MG63 (cell line): ENCODE measurements around the gene CACNA1C. TPM values are rescaled to one million over a fixed set of nuclear protein-coding genes. Genes with fewer than 3 reads are reported as not detected.

Source experiments
- DNase-seq: peaks from one replicate; pipeline ENCODE4 v3.0.0-alpha.2; 2020
- H3K27me3 ChIP-seq: fragments of 250-450 bp; sonication (Bioruptor Pico); 2 replicates; pipeline ENCODE4 v1.5.1; 2020; ENCODE audit warnings: mild to moderate bottlenecking, moderate library complexity
- H3K36me3 ChIP-seq: fragments of 250-450 bp; sonication (Bioruptor Pico); 2 replicates; pipeline ENCODE4 v1.5.1; 2020; ENCODE audit warnings: mild to moderate bottlenecking, moderate library complexity
- H3K4me3 ChIP-seq: fragments of 250-450 bp; sonication (Bioruptor Pico); 2 replicates; pipeline ENCODE4 v1.5.1; 2020; ENCODE audit warnings: mild to moderate bottlenecking, moderate library complexity
- H3K9me3 ChIP-seq: fragments of 250-450 bp; sonication (Bioruptor Pico); 2 replicates; pipeline ENCODE4 v1.5.1; 2020; ENCODE audit warnings: mild to moderate bottlenecking, moderate library complexity
- total RNA-seq: library from RNA; depleted of rRNA; stranded (reverse); fragments of >200 nt; shearing (Covaris generic); gene quantifications from 2 replicates; pipeline ENCODE4 v1.2.3, GENCODE V29; 2014; ENCODE audit warnings: low replicate concordance

CACNA1C gene
- total RNA-seq, 1 experiment from 2014 or later, result 1.4 TPM

GRCh38 chr12:2138871-2139308 lies 86.1 kb downstream of the CACNA1C start:
- Histone ChIP-seq H3K36me3 (no peaks in the 10 kb centered on the region), H3K4me3 (no peak overlapping the region), H3K27me3 (no peaks in the 10 kb centered on the region), H3K9me3 (no peaks in the 10 kb centered on the region)
- no peak for DNase-seq

GRCh38 chr12:2139651-2140050 lies 86.9 kb downstream of the CACNA1C start:
- Histone ChIP-seq H3K36me3 (no peaks in the 10 kb centered on the region), H3K4me3 (no peak overlapping the region), H3K9me3 (no peaks in the 10 kb centered on the region), H3K27me3 (no peaks in the 10 kb centered on the region)
- no peak for DNase-seq

GRCh38 chr12:2140858-2141519 lies 88.2 kb downstream of the CACNA1C start:
- no peak for DNase-seq
- Histone ChIP-seq H3K27me3 (no peaks in the 10 kb centered on the region), H3K4me3 (no peak overlapping the region), H3K36me3 (no peaks in the 10 kb centered on the region), H3K9me3 (no peaks in the 10 kb centered on the region)

DNA sequence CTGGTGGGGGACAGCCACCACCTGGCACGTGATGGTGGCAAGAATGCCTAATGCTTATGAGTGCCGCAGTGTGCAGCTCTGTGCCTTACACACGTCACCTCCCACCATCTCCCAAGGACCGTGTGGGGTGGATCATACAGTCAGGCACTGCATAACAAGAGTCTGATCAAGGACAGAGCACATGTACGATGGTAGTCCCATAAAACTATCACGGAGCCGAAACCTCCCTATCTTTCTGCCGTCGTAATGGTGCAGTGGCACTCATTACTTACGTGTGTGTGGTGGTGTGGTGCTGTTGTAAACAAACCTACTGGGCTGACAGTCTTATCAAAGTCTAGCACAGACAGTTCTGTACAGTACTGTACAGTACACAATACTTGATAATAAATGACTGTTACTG lies 89.3 kb downstream of the CACNA1C start:
- no peak for DNase-seq
- Histone ChIP-seq H3K4me3 (no peak overlapping the region), H3K36me3 (no peaks in the 10 kb centered on the region), H3K27me3 (no peaks in the 10 kb centered on the region), H3K9me3 (no peaks in the 10 kb centered on the region)

DNA sequence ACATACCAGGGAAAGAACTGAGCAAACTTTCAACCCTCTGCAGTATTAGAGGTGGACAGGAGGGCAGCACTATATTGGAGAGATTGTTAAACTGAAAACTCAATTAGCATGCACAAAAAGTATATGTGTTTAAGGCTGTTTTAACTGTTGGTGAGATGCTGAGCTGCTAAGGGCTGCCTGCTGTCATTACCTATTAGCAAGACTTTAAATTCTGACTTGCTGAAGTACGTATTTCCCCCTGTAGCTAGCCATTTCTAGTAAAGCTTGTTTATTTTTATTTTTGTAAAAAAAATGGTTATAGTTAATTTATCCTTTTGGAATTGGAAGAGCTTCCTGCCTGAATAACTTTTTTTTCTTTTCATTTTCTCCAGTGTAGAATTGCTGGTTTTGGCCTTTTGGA lies 92.2 kb downstream of the CACNA1C start:
- Histone ChIP-seq H3K36me3 (no peaks in the 10 kb centered on the region), H3K27me3 (no peaks in the 10 kb centered on the region), H3K9me3 (no peaks in the 10 kb centered on the region), H3K4me3 (no peak overlapping the region)
- no peak for DNase-seq

- DNase-seq, result no peak
- no peaks in the 10 kb centered on the region for H3K27me3 ChIP-seq
- H3K4me3 ChIP-seq, result no peak overlapping the region
Observed at GRCh38 chr12:2145433-2145998, 92.7 kb downstream of the CACNA1C start.

DNA sequence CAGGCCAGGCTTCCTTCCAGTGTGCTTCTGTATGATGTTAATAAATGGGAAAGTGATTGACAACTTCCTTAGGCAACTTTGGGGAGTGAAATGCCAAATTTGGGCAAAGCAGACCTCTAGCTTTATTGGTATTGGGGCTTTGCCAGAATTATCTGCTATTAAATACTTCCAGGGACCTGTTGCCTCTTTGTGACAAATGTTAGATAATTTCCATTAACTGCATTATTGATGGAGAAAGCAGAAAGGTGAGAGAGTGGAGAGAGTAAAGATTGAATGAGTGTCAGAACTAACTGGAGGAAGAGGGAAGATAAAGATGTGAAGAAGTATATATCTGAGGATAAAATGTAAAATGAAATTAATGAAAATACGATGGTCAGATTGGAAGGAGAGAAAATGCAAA lies 94.5 kb downstream of the CACNA1C start:
- Histone ChIP-seq H3K4me3 (no peak overlapping the region), H3K9me3 (no peaks in the 10 kb centered on the region), H3K27me3 (no peaks in the 10 kb centered on the region), H3K36me3 (no peaks in the 10 kb centered on the region; the same call in 1 of the 2 replicates)
- no peak for DNase-seq

More at GRCh38 chr12:2145433-2145998, 92.7 kb downstream of the CACNA1C start:
- no peaks in the 10 kb centered on the region; the same call in 1 of the 2 replicates for H3K36me3 ChIP-seq
- H3K9me3 ChIP-seq, result no peaks in the 10 kb centered on the region

GRCh38 chr12:2149091-2149490 lies 96.3 kb downstream of the CACNA1C start:
- Histone ChIP-seq H3K36me3 (no peaks in the 10 kb centered on the region; the same call in 1 of the 2 replicates), H3K9me3 (no peaks in the 10 kb centered on the region), H3K4me3 (no peak overlapping the region), H3K27me3 (no peaks in the 10 kb centered on the region)
- DNase-seq, result no peak

GRCh38 chr12:2150833-2151232 lies 98.0 kb downstream of the CACNA1C start:
- Histone ChIP-seq H3K9me3 (no peaks in the 10 kb centered on the region), H3K36me3 (no peaks in the 10 kb centered on the region; the same call in 1 of the 2 replicates), H3K27me3 (no peaks in the 10 kb centered on the region), H3K4me3 (no peak overlapping the region)
- no peak for DNase-seq

DNA sequence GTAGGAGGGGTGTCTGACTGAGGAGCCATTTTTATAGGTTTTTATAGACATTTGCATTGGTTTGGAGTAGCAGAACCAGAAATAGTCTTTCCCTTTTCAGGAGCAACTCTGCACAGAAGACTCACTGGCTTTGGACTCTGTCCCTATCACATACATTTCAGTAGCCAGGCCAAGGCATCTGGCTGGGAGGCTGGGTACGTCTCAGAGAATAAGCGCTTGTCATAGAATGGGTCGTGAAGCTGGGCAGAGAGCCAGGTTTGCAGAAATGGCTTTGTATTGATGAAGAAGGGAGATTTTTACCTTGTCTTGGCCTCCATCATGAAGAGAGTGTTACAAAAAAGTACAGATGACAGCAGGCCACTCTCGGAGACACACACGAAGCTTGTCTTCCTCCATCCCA lies 98.6 kb downstream of the CACNA1C start:
- Histone ChIP-seq H3K9me3 (no peaks in the 10 kb centered on the region), H3K36me3 (no peaks in the 10 kb centered on the region; the same call in 1 of the 2 replicates), H3K27me3 (no peaks in the 10 kb centered on the region), H3K4me3 (no peak overlapping the region)
- no peak for DNase-seq

GRCh38 chr12:2152134-2152533 lies 99.3 kb downstream of the CACNA1C start:
- no peak overlapping the region for H3K4me3 ChIP-seq
- H3K36me3 ChIP-seq, result no peaks in the 10 kb centered on the region; the same call in 1 of the 2 replicates
- H3K9me3 ChIP-seq, result no peaks in the 10 kb centered on the region
- no peaks in the 10 kb centered on the region for H3K27me3 ChIP-seq
- DNase-seq, result no peak

DNA sequence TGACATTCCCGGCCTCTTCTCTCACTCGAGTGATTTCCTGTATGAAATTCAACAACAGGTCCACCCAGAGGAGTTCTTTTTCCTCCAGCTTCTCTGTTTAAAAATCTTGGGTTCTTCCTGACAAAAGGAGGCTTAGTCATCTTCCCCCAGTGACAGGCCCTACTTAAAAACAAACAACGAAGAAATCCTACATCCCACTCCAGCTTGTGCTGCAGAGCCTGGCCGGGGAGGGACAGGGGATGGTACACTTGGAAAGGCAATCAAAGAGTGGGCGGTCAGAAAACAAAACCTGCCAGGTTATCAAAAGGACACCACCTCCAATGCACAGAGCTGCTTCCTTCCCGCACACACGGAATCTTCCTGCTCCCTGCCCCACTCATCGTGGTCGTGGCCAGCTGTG lies 101.3 kb downstream of the CACNA1C start:
- H3K27me3 ChIP-seq, result no peaks in the 10 kb centered on the region
- H3K9me3 ChIP-seq, result no peaks in the 10 kb centered on the region
- no peak overlapping the region for H3K4me3 ChIP-seq
- no peaks in the 10 kb centered on the region; the same call in 1 of the 2 replicates for H3K36me3 ChIP-seq
- peak; percentile 50 for DNase-seq

DNA sequence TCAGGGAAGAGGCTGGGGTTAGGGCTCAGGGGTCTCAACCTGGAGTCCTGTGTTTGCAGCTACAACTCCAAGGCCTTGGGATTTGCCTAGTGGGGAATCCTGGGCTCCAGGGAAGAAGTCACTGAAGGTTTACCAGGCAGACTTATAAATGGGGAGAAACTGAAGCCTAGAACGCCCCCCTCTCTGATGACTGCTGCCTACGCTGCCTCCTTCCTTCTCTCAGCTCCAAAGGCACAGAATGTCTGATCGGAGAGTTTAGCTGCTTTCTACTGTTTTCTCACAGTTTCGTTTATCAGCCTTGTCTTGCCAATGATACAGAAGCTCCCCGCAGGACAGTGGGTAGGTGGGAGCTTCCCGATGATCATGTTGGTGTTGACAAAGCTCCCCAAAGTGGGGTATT lies 101.7 kb downstream of the CACNA1C start:
- no peaks in the 10 kb centered on the region for H3K27me3 ChIP-seq
- no peak overlapping the region for H3K4me3 ChIP-seq
- no peaks in the 10 kb centered on the region for H3K9me3 ChIP-seq
- no peaks in the 10 kb centered on the region; the same call in 1 of the 2 replicates for H3K36me3 ChIP-seq
- no peak for DNase-seq

DNA sequence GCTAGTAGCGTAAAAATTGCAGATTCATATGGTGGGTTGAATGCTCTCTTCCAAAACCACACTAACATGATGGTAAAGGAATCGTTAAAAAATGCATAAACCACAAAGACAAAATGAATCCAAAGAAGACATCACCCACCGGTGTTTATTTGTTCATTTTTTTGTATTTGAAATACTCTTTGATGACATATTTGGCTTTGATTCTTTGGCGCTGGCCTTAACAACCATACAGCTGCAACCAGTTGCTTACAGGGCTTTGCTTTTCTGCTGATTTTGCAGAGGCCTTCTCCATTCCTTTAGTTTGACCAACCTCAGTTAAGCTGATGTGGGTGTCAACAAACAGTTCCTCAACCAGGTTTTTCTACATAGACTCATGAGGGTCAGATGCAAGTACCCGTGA lies 103.5 kb downstream of the CACNA1C start:
- H3K36me3 ChIP-seq, result no peaks in the 10 kb centered on the region
- peak; percentile 68 for DNase-seq
- H3K4me3 ChIP-seq, result no peak overlapping the region

GRCh38 chr12:2160043-2160442 lies 107.3 kb downstream of the CACNA1C start:
- Histone ChIP-seq H3K4me3 (no peak overlapping the region), H3K9me3 (no peaks in the 10 kb centered on the region), H3K27me3 (no peaks in the 10 kb centered on the region), H3K36me3 (no peaks in the 10 kb centered on the region)
- DNase-seq, result no peak

More for the DNA sequence above, 103.5 kb downstream of the CACNA1C start:
- no peaks in the 10 kb centered on the region for H3K27me3 ChIP-seq
- H3K9me3 ChIP-seq, result no peaks in the 10 kb centered on the region

- Histone ChIP-seq H3K36me3 (no peaks in the 10 kb centered on the region; the same call in 1 of the 2 replicates), H3K27me3 (no peaks in the 10 kb centered on the region), H3K4me3 (no peak overlapping the region), H3K9me3 (no peaks in the 10 kb centered on the region)
- DNase-seq, result no peak
Observed at GRCh38 chr12:2161473-2161872, 108.7 kb downstream of the CACNA1C start.

DNA sequence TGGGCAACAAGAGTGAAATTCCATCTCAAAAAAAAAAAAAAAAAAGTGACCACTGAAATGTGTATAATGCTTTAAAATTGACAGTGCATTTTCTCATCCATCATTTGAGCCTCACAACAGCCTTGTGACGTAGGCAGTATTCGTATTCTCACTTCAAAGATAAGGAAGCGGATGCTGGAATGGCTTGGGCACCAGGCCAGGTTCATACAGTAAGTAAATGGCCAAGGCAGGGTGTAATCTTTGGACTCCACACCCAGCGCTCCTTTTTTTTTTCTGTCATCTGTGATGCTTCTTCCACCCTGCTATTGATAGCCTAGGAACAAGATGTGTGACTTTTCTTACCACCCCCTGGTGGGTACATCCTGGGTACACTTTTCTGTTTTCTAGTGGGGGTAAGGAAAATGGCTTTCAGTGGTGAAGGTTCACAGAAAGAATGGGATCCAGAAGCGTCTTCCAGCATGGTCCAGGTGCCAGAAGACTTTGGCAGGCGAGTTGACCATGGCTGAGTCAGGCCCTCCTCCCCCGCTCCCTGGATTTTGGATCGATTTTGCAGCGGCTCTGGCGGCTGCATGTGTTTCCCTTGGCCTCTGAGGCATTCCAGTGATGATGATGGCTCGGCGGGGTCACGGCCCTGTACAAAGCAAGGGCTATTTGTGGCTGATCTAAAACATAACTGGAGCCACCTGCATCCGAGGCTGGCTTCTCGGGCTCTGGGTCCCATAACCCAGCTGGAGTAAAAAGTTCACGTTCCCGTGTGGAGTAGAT lies 110.6 kb downstream of the CACNA1C start:
- H3K36me3 ChIP-seq, result no peaks in the 10 kb centered on the region; the same call in 1 of the 2 replicates
- no peaks in the 10 kb centered on the region for H3K27me3 ChIP-seq
- H3K9me3 ChIP-seq, result peaks cover 3% of the 10 kb centered on the region
- peak; percentile 97 for DNase-seq
- H3K4me3 ChIP-seq, result no peak overlapping the region
